Measurements from ENCODE around the gene LEFTY2.

DNA sequence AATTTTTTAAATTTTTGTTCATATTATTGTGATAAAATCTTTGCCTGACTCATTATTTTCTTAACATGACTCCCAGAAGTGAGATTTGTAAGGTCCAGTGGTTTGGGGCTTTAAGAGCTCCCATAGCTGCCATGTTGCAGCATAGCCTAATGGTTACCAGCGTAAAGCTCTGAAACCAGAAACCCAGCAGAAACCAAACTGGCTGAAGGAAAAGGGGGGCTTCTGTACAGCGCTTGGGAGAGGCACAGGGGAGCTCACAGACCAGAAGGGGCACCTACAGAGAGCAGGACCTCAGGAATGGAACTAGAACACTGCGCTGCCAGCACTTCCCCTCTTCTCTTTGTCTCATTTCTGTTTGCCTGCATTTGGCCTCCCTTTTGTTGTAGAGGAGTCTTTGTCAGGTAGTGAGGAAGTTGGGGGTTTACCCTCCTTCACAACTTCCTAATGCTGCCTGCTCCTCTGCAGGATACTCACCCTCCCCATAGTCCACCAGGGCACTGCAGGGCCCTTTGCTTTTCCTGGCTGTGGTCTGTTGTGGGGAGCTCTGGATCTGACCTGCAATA lies 14.4 kb downstream of the LEFTY2 start:
- TF ChIP-seq, protein P1, sequence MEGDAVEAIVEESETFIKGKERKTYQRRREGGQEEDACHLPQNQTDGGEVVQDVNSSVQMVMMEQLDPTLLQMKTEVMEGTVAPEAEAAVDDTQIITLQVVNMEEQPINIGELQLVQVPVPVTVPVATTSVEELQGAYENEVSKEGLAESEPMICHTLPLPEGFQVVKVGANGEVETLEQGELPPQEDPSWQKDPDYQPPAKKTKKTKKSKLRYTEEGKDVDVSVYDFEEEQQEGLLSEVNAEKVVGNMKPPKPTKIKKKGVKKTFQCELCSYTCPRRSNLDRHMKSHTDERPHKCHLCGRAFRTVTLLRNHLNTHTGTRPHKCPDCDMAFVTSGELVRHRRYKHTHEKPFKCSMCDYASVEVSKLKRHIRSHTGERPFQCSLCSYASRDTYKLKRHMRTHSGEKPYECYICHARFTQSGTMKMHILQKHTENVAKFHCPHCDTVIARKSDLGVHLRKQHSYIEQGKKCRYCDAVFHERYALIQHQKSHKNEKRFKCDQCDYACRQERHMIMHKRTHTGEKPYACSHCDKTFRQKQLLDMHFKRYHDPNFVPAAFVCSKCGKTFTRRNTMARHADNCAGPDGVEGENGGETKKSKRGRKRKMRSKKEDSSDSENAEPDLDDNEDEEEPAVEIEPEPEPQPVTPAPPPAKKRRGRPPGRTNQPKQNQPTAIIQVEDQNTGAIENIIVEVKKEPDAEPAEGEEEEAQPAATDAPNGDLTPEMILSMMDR (IDR thresholded peaks at IDR 0.05), result no peak
- no peak for TF ChIP-seq EZH2phosphoT487 (IDR thresholded peaks at IDR 0.05)

All from neural progenitor cell (in vitro differentiated cells).